HG02759 (cell line): Measurements from ENCODE around the gene GAL.

Experiments used
- ATAC-seq: cut with Tn5 transposase; IDR thresholded peaks from one replicate; pipeline ENCODE4 v1.9.1; 2021; ENCODE audit warnings: mild to moderate bottlenecking, moderate library complexity; ENCODE audit not compliant: unreplicated experiment

The GAL gene

GRCh38 chr11:68707527-68707926, 23.2 kb downstream of the GAL start:
- no peak for ATAC-seq

- no peak for ATAC-seq
Measured at GRCh38 chr11:68709062-68709461, 24.7 kb downstream of the GAL start.

DNA sequence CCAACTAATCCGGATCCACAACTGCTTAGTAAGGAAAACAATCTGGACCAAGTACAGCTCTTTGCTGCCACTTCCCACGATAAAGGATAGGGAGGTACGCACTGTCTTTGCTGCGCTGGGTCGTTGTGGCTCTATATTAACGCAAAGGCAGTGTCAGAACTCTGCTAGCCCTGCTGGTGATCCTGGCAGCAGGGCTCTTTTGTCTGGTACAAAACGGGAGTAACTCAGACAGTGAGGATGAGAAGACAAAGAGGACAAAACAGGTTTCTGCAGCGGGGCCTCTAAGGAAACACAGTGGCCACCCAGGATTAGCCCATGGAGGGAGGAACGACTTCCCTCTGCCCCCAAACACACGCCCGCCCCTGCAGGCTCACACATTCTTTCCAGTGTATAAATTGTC, 26.1 kb downstream of the GAL start:
- ATAC-seq = no peak

- no peak for ATAC-seq
Measured at GRCh38 chr11:68711114-68711513, 26.8 kb downstream of the GAL start.

- no peak for ATAC-seq
Measured at GRCh38 chr11:68714060-68714856, 29.9 kb downstream of the GAL start.

DNA sequence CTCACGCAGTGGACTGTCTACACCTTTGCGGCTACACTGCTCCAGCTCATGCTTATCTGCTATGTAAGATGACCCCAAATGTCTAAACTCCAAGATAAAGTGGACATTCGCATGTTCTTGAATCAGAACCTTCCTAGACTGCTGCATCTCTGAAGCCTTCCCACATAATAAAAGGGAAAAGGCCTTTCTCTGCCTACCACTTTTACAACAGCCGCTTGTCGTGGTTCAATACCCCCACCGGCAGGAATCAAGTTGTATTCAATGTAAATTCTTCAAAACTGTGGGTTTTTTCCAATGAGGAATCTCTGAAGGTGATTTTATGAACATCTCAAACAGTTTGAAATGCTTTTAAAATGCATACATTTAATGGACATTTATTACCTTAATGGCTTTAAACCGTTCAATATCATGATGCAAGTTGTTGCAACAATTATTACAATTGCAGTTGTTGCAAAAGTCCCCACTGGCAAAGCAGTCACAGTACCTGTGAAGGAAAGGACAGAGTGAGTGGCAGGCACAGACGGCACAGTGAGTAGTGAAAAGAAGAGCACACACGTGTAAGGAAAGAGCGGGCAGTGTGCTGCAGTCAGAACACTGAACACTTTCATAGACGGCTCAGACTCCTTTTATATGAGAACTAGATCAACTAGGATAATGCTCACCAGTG, 31.2 kb downstream of the GAL start:
- no peak for ATAC-seq

GRCh38 chr11:68721075-68721474, 36.7 kb downstream of the GAL start:
- no peak for ATAC-seq

DNA sequence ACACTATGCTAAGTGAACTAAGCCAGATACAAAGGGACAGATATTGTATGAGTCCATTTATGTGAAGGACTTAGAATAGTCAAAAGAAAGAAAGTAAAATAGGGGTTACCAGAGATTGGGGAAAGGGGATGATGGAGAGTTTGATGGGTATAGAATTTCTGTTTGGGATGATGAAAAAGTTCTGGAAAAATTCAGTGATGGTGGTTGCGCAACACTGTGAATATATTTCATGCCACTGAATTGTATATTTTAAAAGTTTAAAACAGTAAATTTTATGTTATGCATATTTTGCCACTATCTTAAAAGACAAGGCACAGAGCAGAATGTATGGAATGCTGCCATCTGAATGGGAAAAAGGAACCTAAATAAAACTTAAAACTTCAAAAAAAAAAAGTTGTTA, 37.8 kb downstream of the GAL start:
- no peak for ATAC-seq

- ATAC-seq = no peak
Measured at GRCh38 chr11:68724293-68724692, 39.9 kb downstream of the GAL start.

DNA sequence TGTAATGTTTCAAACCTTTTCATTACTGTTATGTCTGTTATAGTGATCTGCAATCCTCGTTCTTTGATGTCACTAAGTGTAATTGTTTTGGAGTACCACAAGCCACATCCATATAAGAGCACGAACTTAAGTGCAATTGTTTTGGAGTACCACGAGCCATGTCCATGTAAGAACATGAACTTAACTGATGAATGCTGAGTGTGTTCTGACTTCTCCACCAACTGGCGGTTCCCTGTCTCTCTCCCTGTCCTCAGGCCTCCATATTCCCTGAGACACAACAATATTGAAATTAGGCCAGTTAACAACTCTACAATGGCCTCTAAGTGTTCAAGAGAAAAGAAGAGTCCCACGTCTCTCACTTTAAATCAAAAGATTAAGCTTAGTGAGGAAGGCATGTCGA, 43.4 kb downstream of the GAL start:
- no peak for ATAC-seq

DNA sequence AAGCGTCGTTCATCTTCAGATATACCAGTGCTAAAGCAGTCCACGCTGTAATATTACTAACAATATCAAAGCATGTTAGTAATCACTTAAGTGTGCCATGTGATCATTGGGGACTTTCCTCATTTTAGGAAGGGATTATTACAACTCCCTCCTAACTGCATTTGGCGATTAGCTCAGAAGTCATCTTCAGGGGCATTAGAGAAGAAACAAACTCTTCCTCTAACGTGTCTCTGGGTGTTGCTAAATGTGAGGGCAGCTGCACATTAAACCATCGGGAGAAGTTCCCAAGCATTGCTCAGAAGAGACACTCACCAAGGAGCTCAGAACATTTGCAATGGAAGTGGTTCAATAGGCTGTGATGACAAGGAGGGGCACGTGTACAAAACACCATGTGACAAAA, 49.8 kb downstream of the GAL start:
- ATAC-seq = no peak

- ATAC-seq = no peak
Measured at GRCh38 chr11:68735125-68735524, 50.8 kb downstream of the GAL start.

DNA sequence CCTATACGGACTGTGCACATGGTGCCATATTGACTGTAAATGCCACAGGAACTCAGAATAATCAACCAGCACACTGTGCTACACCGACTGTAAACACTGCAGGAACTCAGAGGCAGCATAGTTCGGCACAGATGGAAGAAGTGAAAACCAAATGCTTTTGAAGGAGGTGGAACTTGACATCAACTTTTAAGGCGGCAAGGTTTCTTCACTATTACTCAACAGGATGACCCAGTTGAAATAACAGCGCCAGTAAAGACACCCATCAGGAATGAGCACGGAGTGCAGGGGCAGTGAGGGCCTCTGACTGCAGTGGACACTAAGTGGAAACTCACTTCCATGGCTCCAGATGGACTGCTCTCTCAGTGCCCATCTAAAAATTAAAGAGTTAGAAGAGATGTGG, 51.3 kb downstream of the GAL start:
- ATAC-seq = no peak
